Activated naive CD8-positive, alpha-beta T cell treated with anti-CD3 and anti-CD28 coated beads, Interleukin-2, amount 50 U/mL, for 16 hours (primary cell): ENCODE measurements around the gene HMGXB4.

ENCODE experiments used
- DNase-seq: peaks from one replicate; pipeline ENCODE4 v3.0.0-alpha.2; 2020; ENCODE audit warnings: low read depth, low spot score

Gene HMGXB4

GRCh38 chr22:35326854-35327562, 69.7 kb downstream of the HMGXB4 start:
- DNase-seq: no peak

GRCh38 chr22:35327690-35328471, 70.6 kb downstream of the HMGXB4 start:
- no peak for DNase-seq

- no peak for DNase-seq
Observed at GRCh38 chr22:35328472-35328885, 71.2 kb downstream of the HMGXB4 start.

GRCh38 chr22:35329114-35329847, 72.0 kb downstream of the HMGXB4 start:
- no peak for DNase-seq

GRCh38 chr22:35330258-35330861, 73.1 kb downstream of the HMGXB4 start:
- peak; percentile 18 for DNase-seq

GRCh38 chr22:35332278-35332677, 75.0 kb downstream of the HMGXB4 start:
- DNase-seq: no peak

- DNase-seq: no peak
Observed at GRCh38 chr22:35333220-35333619, 75.9 kb downstream of the HMGXB4 start.

- no peak for DNase-seq
Observed at GRCh38 chr22:35334004-35334403, 76.7 kb downstream of the HMGXB4 start.

GRCh38 chr22:35335468-35335867, 78.2 kb downstream of the HMGXB4 start:
- DNase-seq: no peak

GRCh38 chr22:35335936-35336781, 78.9 kb downstream of the HMGXB4 start:
- no peak for DNase-seq

- no peak for DNase-seq
Observed at GRCh38 chr22:35337932-35338331, 80.6 kb downstream of the HMGXB4 start.

GRCh38 chr22:35341090-35341874, 84.0 kb downstream of the HMGXB4 start:
- no peak for DNase-seq

- no peak for DNase-seq
Observed at GRCh38 chr22:35342390-35342789, 85.1 kb downstream of the HMGXB4 start.

GRCh38 chr22:35343664-35344550, 86.6 kb downstream of the HMGXB4 start:
- DNase-seq: no peak

- DNase-seq: no peak
Observed at GRCh38 chr22:35344956-35345690, 87.8 kb downstream of the HMGXB4 start.
